ENCODE data around the gene CTNNA1. TPM values are rescaled to one million over a fixed set of nuclear protein-coding genes. Genes with fewer than 3 reads are reported as not detected.

Gene CTNNA1
- total and polyA plus RNA-seq, 4 donors = 107 to 446 (median 278) TPM

DNA sequence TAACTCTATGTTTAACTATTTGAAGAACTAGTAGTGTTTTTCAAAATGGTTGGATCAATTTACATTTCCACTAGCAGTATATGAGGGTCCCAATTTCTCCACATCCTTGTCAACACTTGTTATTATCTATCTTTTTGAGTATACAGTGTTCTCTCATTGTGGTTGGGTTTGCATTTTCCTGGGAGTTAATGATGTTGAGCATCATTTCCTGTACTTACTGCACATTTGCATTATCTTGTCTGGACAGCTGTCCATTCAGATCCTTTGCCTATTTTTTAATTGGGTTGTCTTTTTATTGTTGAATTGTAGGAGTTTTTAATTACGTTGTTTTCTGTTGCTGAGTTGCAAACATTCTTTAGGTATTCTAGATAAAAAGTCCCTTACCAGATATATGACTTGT, 225.4 kb downstream of the CTNNA1 start:
- no peak overlapping the region for H3K4me3 ChIP-seq (ENCODE audit: low read length in 2 of 2)
- DNase-seq (no peak), ATAC-seq (ENCODE audit: low FRiP score) (no peak)
- WGBS, 2 donors = 95 to 100% methylated on average over 1 of the region's 1 CpG
- no peaks in the 10 kb centered on the region for H3K36me3 ChIP-seq (ENCODE audit: control insufficient read depth in 1 of 2, insufficient read depth in 2 of 2, low read length in 1 of 2)
- H3K9me3 ChIP-seq (ENCODE audit: control insufficient read depth, low read length) = no peaks in the 10 kb centered on the region
- peaks cover 4 to 7% of the 10 kb centered on the region in 2 donors for H3K4me1 ChIP-seq (ENCODE audit: control insufficient read depth in 1 of 2, insufficient read depth in 2 of 2, low read length in 2 of 2)
- no peaks in the 10 kb centered on the region for H3K27me3 ChIP-seq (ENCODE audit: control insufficient read depth in 1 of 2, insufficient read depth in 2 of 2, low read length in 1 of 2)
- intact Hi-C loops (cut with DNase I) = no loop called here
- H3K27ac ChIP-seq (ENCODE audit: low read depth in 1 of 2, low read length in 2 of 2) = no peak overlapping the region

DNA sequence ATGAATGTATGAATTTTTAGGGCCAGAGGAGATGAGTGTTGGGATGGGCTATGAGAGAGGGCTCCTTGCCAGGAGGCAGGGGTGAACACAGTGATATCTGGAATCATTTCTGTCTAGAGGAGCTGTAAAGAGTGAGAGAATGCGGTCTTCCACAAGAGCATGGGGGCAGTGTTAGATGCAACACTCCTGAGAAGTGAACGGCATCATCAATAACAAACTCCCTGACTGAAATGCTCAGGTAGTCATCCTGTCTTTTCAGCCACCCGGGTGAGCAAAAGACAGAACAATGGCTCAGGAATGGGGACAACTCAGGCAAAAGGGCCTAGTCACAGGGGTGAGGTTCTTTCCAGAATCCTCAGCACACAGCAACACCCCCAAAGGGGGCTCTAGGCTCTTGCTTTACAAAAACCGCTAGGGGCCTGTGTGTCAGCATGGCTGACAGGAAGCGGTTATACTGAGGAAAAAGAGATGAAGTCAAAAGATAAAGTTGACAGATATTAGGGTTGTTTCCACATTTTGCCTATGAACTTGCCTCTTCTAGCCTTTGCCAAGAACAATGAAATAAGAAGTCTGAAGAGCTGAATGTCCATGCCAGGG, 226.6 kb downstream of the CTNNA1 start:
- WGBS, 2 donors = 78% methylated on average over 5 of the region's 5 CpGs

DNA sequence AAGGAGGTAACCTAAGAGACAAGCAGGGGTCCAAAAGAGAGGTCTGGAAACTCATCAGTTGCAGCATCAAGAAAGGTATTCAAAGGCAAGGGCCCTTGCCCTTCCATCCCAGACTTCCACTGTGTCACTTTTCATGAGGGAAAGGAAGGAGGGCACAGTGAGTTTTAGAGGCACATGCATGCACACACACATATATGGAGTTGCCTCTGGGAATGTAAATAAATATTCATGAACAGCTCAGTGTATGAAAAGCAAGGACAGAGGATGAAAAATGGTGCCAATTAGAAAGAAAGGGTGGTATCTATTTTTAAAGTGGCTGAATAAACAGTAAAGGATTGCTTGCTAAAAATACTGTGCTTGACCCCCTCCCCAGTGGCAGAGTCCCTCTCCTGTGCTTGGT, 227.2 kb downstream of the CTNNA1 start:
- H3K27ac ChIP-seq (ENCODE audit: low read depth in 1 of 2, low read length in 2 of 2) = peak overlapping the region in 1 of 2 donors; percentile 22
- no peaks in the 10 kb centered on the region for H3K36me3 ChIP-seq (ENCODE audit: control insufficient read depth in 1 of 2, insufficient read depth in 2 of 2, low read length in 1 of 2)
- H3K4me1 ChIP-seq (ENCODE audit: control insufficient read depth in 1 of 2, insufficient read depth in 2 of 2, low read length in 2 of 2) = peaks cover 9 to 10% of the 10 kb centered on the region in 2 donors
- no peaks in the 10 kb centered on the region for H3K9me3 ChIP-seq (ENCODE audit: control insufficient read depth, low read length)
- DNase-seq (no peak), ATAC-seq (ENCODE audit: low FRiP score) (no peak)
- intact Hi-C loops (cut with DNase I) = loop anchor here in 1 of 2 donors (5.0 kb wide), 1 partner anchor 42 kb away; no protein-coding TSS in a partner anchor
- no peaks in the 10 kb centered on the region for H3K27me3 ChIP-seq (ENCODE audit: control insufficient read depth in 1 of 2, insufficient read depth in 2 of 2, low read length in 1 of 2)
- no peak overlapping the region for H3K4me3 ChIP-seq (ENCODE audit: low read length in 2 of 2)

More for the DNA sequence above, 226.6 kb downstream of the CTNNA1 start:
- Histone ChIP-seq H3K4me3 (ENCODE audit: low read length in 2 of 2) (no peak overlapping the region), H3K4me1 (ENCODE audit: control insufficient read depth in 1 of 2, insufficient read depth in 2 of 2, low read length in 2 of 2) (peaks cover 7 to 10% of the 10 kb centered on the region in 2 donors), H3K36me3 (ENCODE audit: control insufficient read depth in 1 of 2, insufficient read depth in 2 of 2, low read length in 1 of 2) (no peaks in the 10 kb centered on the region), H3K27ac (ENCODE audit: low read depth in 1 of 2, low read length in 2 of 2) (peak overlapping the region; percentile 4 to 29), H3K9me3 (ENCODE audit: control insufficient read depth, low read length) (no peaks in the 10 kb centered on the region), H3K27me3 (ENCODE audit: control insufficient read depth in 1 of 2, insufficient read depth in 2 of 2, low read length in 1 of 2) (no peaks in the 10 kb centered on the region)
- DNase-seq (no peak), ATAC-seq (ENCODE audit: low FRiP score) (no peak)
- intact Hi-C loops (cut with DNase I) = loop anchor here in 1 of 2 donors (5.0 kb wide), 1 partner anchor 43 kb away; no protein-coding TSS in a partner anchor

DNA sequence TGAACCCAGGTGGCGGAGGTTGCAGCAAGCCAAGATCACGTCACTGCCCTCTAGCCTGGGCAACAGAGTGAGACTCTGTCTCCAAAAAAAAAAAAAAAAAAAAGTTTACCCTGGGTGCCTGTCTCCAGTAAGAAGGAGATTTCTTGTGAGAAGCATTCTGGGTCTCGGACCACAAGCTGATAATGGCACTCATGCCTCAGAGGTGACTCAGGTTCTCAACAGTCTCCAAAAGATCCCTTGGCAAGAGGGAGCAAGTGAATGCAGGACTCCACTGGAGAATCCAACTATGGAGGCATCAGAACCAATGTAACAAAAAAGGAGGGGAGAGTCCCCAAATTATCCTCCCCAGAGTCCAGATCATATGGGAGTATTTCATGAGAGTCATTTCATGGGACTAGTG, 227.9 kb downstream of the CTNNA1 start:
- intact Hi-C loops (cut with DNase I) = loop anchor here in 1 of 2 donors (5.0 kb wide), 1 partner anchor 41 kb away; no protein-coding TSS in a partner anchor
- DNase-seq (no peak), ATAC-seq (ENCODE audit: low FRiP score) (no peak)
- 3 to 13% methylated on average over 3 of the region's 3 CpGs for WGBS, 2 donors
- no peaks in the 10 kb centered on the region for H3K27me3 ChIP-seq (ENCODE audit: control insufficient read depth in 1 of 2, insufficient read depth in 2 of 2, low read length in 1 of 2)
- H3K4me1 ChIP-seq (ENCODE audit: control insufficient read depth in 1 of 2, insufficient read depth in 2 of 2, low read length in 2 of 2) = peaks cover 10 to 12% of the 10 kb centered on the region in 2 donors
- H3K36me3 ChIP-seq (ENCODE audit: control insufficient read depth in 1 of 2, insufficient read depth in 2 of 2, low read length in 1 of 2) = no peaks in the 10 kb centered on the region
- H3K4me3 ChIP-seq (ENCODE audit: low read length in 2 of 2) = no peak overlapping the region
- H3K9me3 ChIP-seq (ENCODE audit: control insufficient read depth, low read length) = no peaks in the 10 kb centered on the region
- H3K27ac ChIP-seq (ENCODE audit: low read depth in 1 of 2, low read length in 2 of 2) = peak overlapping the region in 1 of 2 donors; percentile 63

GRCh38 chr5:138981586-138981985, 228.4 kb downstream of the CTNNA1 start:
- Histone ChIP-seq H3K4me3 (ENCODE audit: low read length in 2 of 2) (no peak overlapping the region), H3K27ac (ENCODE audit: low read depth in 1 of 2, low read length in 2 of 2) (peak overlapping the region in 1 of 2 donors; percentile 63), H3K4me1 (ENCODE audit: control insufficient read depth in 1 of 2, insufficient read depth in 2 of 2, low read length in 2 of 2) (peaks cover 10 to 12% of the 10 kb centered on the region in 2 donors), H3K9me3 (ENCODE audit: control insufficient read depth, low read length) (no peaks in the 10 kb centered on the region), H3K36me3 (ENCODE audit: control insufficient read depth in 1 of 2, insufficient read depth in 2 of 2, low read length in 1 of 2) (no peaks in the 10 kb centered on the region), H3K27me3 (ENCODE audit: control insufficient read depth in 1 of 2, insufficient read depth in 2 of 2, low read length in 1 of 2) (no peaks in the 10 kb centered on the region)
- intact Hi-C loops (cut with DNase I) = loop anchor here in 1 of 2 donors (5.0 kb wide), 1 partner anchor 41 kb away; no protein-coding TSS in a partner anchor
- DNase-seq (no peak), ATAC-seq (ENCODE audit: low FRiP score) (peak; percentile 34)
- 1 to 10% methylated on average over 7 of the region's 7 CpGs for WGBS, 2 donors

DNA sequence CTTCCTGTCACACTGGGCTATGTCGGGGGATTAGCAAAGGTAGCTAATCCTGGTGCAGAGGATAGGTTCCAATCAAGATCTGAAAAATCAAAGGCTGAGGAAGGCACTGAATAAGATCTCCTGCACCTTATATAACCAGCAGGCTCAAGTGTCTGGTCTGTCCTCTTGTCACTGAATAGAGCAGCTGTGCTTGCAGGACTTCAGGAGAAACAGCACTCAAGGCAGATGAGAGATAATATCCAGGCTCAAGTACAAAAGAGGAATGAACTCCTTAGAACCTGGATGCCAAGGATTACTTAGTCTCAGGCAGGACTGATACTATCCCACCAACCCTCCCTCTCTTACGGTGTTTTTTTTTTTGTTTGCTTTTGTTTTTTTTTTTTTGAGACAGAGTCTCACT, 230.8 kb downstream of the CTNNA1 start:
- no peak for DNase-seq
- Histone ChIP-seq H3K4me3 (ENCODE audit: low read length in 2 of 2) (no peak overlapping the region), H3K36me3 (ENCODE audit: control insufficient read depth in 1 of 2, insufficient read depth in 2 of 2, low read length in 1 of 2) (no peaks in the 10 kb centered on the region), H3K27ac (ENCODE audit: low read depth in 1 of 2, low read length in 2 of 2) (peak overlapping the region in 1 of 2 donors; percentile 34), H3K9me3 (ENCODE audit: control insufficient read depth, low read length) (no peaks in the 10 kb centered on the region), H3K4me1 (ENCODE audit: control insufficient read depth in 1 of 2, insufficient read depth in 2 of 2, low read length in 2 of 2) (peaks cover 10 to 12% of the 10 kb centered on the region in 2 donors), H3K27me3 (ENCODE audit: control insufficient read depth in 1 of 2, insufficient read depth in 2 of 2, low read length in 1 of 2) (no peaks in the 10 kb centered on the region)
- 70 to 74% methylated on average over 2 of the region's 2 CpGs for WGBS, 2 donors
- intact Hi-C loops (cut with DNase I) = loop anchor here in 1 of 2 donors (5.0 kb wide), 1 partner anchor 38 kb away; no protein-coding TSS in a partner anchor
- ATAC-seq (ENCODE audit: low FRiP score) = no peak

Other genes starting within 250 kb of the CTNNA1 start
- 100 to 1,000 TPM in 1 of 2 donors, 10 to 100 TPM in 1; 69.2 to 101 TPM for gene ETF1, start 210.2 kb upstream of the CTNNA1 start, total RNA-seq
- gene ETF1, start 210.2 kb upstream of the CTNNA1 start, polyA plus RNA-seq = 10 to 100 TPM; 48.5 to 79.6 TPM
- gene HSPA9, start 178.0 kb upstream of the CTNNA1 start, total RNA-seq = 100 to 1,000 TPM; 110 to 139 TPM
- 10 to 100 TPM; 65.2 to 68.6 TPM for gene HSPA9, start 178.0 kb upstream of the CTNNA1 start, polyA plus RNA-seq
- gene LRRTM2, start 121.9 kb downstream of the CTNNA1 start, total RNA-seq = under 1 TPM; 0.24 to 0.36 TPM
- gene LRRTM2, start 121.9 kb downstream of the CTNNA1 start, polyA plus RNA-seq = under 1 TPM in 1 of 2 donors, not detected in 1; 0.31 TPM

All from aorta (tissue), 5 donors.